HCT116 (cell line): ENCODE data around the gene CENPM. TPM values are rescaled to one million over a fixed set of nuclear protein-coding genes. Genes with fewer than 3 reads are reported as not detected.

Source experiments
- ATAC-seq: fragments of 200-7000 bp; cut with Tn5 transposase; 2 replicates; pipeline ENCODE4 v1.9.1; 2020; ENCODE audit warnings: mild to moderate bottlenecking, moderate library complexity
- BruUV-seq: library from RNA; stranded (reverse); fragments of 400-500 nt; replicated peaks from 2 replicates; lab custom pipeline; 2021; lab: Mats Ljungman, UMichigan
- CTCF ChIA-PET: fragments of 300-600 bp; sonication (Branson Sonifier 250); formaldehyde crosslinking; loops from one replicate; lab custom pipeline; 2021; ENCODE audit warnings: antibody characterized with exemption; lab: Charles Lee
- POLR2A ChIA-PET: fragments of 300-600, 350-600 bp; sonication (Branson Sonifier 250); formaldehyde crosslinking; loops from one replicate; lab custom pipeline; 2021; ENCODE audit warnings: antibody characterized with exemption; lab: Charles Lee
- RAD21 ChIA-PET, 2 experiments: fragments of 300-600 bp; sonication (Branson Sonifier 250); formaldehyde crosslinking; loops; one replicate each; lab custom pipeline; 2023; ENCODE audit warnings: low total read pairs in 2 of 2; ENCODE audit not compliant: uncharacterized antibody in 2 of 2, unreplicated experiment in 2 of 2, low non-redundant PET in 1 of 2; lab: Charles Lee
- DNase-seq: peaks from one replicate; pipeline ENCODE4 v3.0.0-alpha.2; 2010; ENCODE audit warnings: low read depth, low spot score
- H2AFZ ChIP-seq: fragments of 200-600 bp; shearing (Covaris generic), sonication (generic); 2 replicates; pipeline ENCODE4 v1.6.1; 2017; ENCODE audit warnings: low read depth, mixed run types, mixed read lengths, antibody characterized with exemption, low read length; ENCODE audit not compliant: poor library complexity, severe bottlenecking
- H3K27ac ChIP-seq: 2 replicates; pipeline ENCODE4 v1.5.1; 2012; ENCODE audit warnings: low read depth, low read length
- H3K27me3 ChIP-seq: fragments of 200-600 bp; sonication (generic); 2 replicates; pipeline ENCODE4 v1.6.1; 2016; ENCODE audit warnings: mixed run types, low read length, mixed read lengths; ENCODE audit not compliant: insufficient read depth
- H3K36me3 ChIP-seq, 2 experiments: fragments of 200-500 bp in 1 of 2; fragments of 200-600 bp in 1 of 2; sonication (Bioruptor generic) in 1 of 2; sonication (generic) in 1 of 2; 2 replicates each; pipeline versions ENCODE4 v1.5.1 to v1.6.1; 2014 to 2016; ENCODE audit warnings: low read length in 2 of 2, inconsistent platforms in 1 of 2, mixed read lengths in 1 of 2, mixed run types in 1 of 2; ENCODE audit not compliant: insufficient read depth in 2 of 2, control insufficient read depth in 1 of 2
- H3K4me1 ChIP-seq, 2 experiments: fragments of 200-600 bp in 1 of 2; sonication (generic) in 1 of 2; 2 replicates each; pipeline versions ENCODE4 v1.5.1 to v1.6.1; 2012 to 2017; ENCODE audit warnings: low read length in 2 of 2, inconsistent platforms in 1 of 2, mild to moderate bottlenecking in 1 of 2, mixed read lengths in 1 of 2, mixed run types in 1 of 2, moderate library complexity in 1 of 2; ENCODE audit not compliant: insufficient read depth in 2 of 2, control insufficient read depth in 1 of 2
- H3K4me2 ChIP-seq: fragments of 200-600 bp; sonication (generic); 2 replicates; pipeline ENCODE4 v1.6.1; 2017; ENCODE audit warnings: mixed run types, low read length, mixed read lengths
- H3K4me3 ChIP-seq, 2 experiments: fragments of 200-600 bp in 1 of 2; sonication (generic) in 1 of 2; replicated peaks in 1 of 2; 2 replicates each; pipeline ENCODE4 v1.5.1; 2011 to 2016; ENCODE audit warnings: low read length in 2 of 2, control low read depth in 1 of 2, low read depth in 1 of 2, mild to moderate bottlenecking in 1 of 2, mixed read lengths in 1 of 2, mixed run types in 1 of 2
- H3K79me2 ChIP-seq: fragments of 200-600 bp; sonication (generic); 2 replicates; pipeline ENCODE4 v1.6.1; 2017; ENCODE audit warnings: mild to moderate bottlenecking, mixed run types, low read length, moderate library complexity, mixed read lengths; ENCODE audit not compliant: insufficient read depth
- H3K9ac ChIP-seq: fragments of 200-600 bp; sonication (generic); 2 replicates; pipeline ENCODE4 v1.6.1; 2016; ENCODE audit warnings: low read length, mixed read lengths
- H3K9me2 ChIP-seq: fragments of 200-600 bp; sonication (generic), shearing (Covaris generic); 2 replicates; pipeline ENCODE4 v1.6.1; 2017; ENCODE audit warnings: mixed run types, mild to moderate bottlenecking, moderate library complexity; ENCODE audit not compliant: insufficient read depth
- H3K9me3 ChIP-seq, 2 experiments: fragments of 200-500 bp in 1 of 2; fragments of 200-600 bp in 1 of 2; sonication (Bioruptor generic) in 1 of 2; sonication (generic) in 1 of 2; 2 replicates each; pipeline ENCODE4 v1.6.1; 2014 to 2017; ENCODE audit warnings: low read length in 2 of 2, mixed read lengths in 2 of 2, inconsistent platforms in 1 of 2, low read depth in 1 of 2, mild to moderate bottlenecking in 1 of 2, mixed run types in 1 of 2, moderate library complexity in 1 of 2; ENCODE audit not compliant: control insufficient read depth in 1 of 2, insufficient read depth in 1 of 2
- H4K20me1 ChIP-seq: fragments of 200-600 bp; sonication (generic), shearing (Covaris generic); 2 replicates; pipeline ENCODE4 v1.6.1; 2017; ENCODE audit warnings: mixed run types, mild to moderate bottlenecking, moderate library complexity; ENCODE audit not compliant: insufficient read depth
- ATF3 ChIP-seq: IDR thresholded peaks from 2 replicates; pipeline ENCODE4 v1.6.1; 2012
- CEBPB ChIP-seq: IDR thresholded peaks from 2 replicates; pipeline ENCODE4 v1.6.1; 2012; ENCODE audit warnings: low read depth
- EGR1 ChIP-seq: IDR thresholded peaks from 2 replicates; pipeline ENCODE4 v1.6.1; 2012; ENCODE audit warnings: low read depth
- EZH2phosphoT487 ChIP-seq: fragments of 200-600 bp; IDR thresholded peaks from 2 replicates; pipeline ENCODE4 v1.6.1; 2018; ENCODE audit warnings: antibody characterized with exemption, borderline replicate concordance
- FOSL1 ChIP-seq: IDR thresholded peaks from 2 replicates; pipeline ENCODE4 v1.6.1; 2012; ENCODE audit warnings: low read depth
- POLR2A ChIP-seq: IDR thresholded peaks from 2 replicates; pipeline ENCODE4 v1.7.0; 2011; ENCODE audit warnings: borderline replicate concordance; ENCODE audit not compliant: insufficient read depth, insufficient read length; ENCODE audit errors: extremely low read depth
- POLR2AphosphoS5 ChIP-seq: IDR thresholded peaks from 2 replicates; pipeline ENCODE4 v1.6.1; 2011; ENCODE audit warnings: mild to moderate bottlenecking, low read depth, low read length, moderate library complexity
- SIN3A ChIP-seq: IDR thresholded peaks from 2 replicates; pipeline ENCODE4 v1.6.1; 2012; ENCODE audit warnings: low read depth
- SP1 ChIP-seq: IDR thresholded peaks from 2 replicates; pipeline ENCODE4 v1.6.1; 2012; ENCODE audit warnings: low read depth
- SRF ChIP-seq: IDR thresholded peaks from 2 replicates; pipeline ENCODE4 v1.6.1; 2012; ENCODE audit warnings: low read depth
- TCF7L2 ChIP-seq: IDR thresholded peaks from 2 replicates; pipeline ENCODE4 v1.7.0; 2011; ENCODE audit warnings: borderline replicate concordance, inconsistent platforms; ENCODE audit not compliant: insufficient read depth, insufficient read length; ENCODE audit errors: extremely low read depth
- YY1 ChIP-seq: IDR thresholded peaks from 2 replicates; pipeline ENCODE4 v1.6.1; 2011; ENCODE audit warnings: low read length, low read depth, moderate library complexity, mild to moderate bottlenecking; ENCODE audit not compliant: insufficient replicate concordance; ENCODE audit errors: extremely low read depth
- ZBTB33 ChIP-seq: IDR thresholded peaks from 2 replicates; pipeline ENCODE4 v1.6.1; 2011; ENCODE audit warnings: mild to moderate bottlenecking, low read length, moderate library complexity; ENCODE audit not compliant: insufficient replicate concordance; ENCODE audit errors: extremely low read depth
- ZFX ChIP-seq: fragments of 450-650 bp; IDR thresholded peaks from 2 replicates; pipeline ENCODE4 v1.6.1; 2017
- ZNF274 ChIP-seq: fragments of 200-500 bp; sonication (Bioruptor generic); IDR thresholded peaks from 2 replicates; pipeline ENCODE4 v1.6.1; 2014; ENCODE audit warnings: mild to moderate bottlenecking, low read depth, low read length, inconsistent platforms
- intact Hi-C: fragments of 100-400 bp; cut with micrococcal nuclease; formaldehyde crosslinking; loops from 2 replicates; pipeline ENCODE4 v1.10.0; 2022
- total RNA-seq: library from RNA; stranded (reverse); gene quantifications from one replicate; pipeline ENCODE4 v1.2.1, GENCODE V29; 2021; ENCODE audit not compliant: unreplicated experiment
- TF ChIP-seq, protein P1 (sequence below), 3 experiments: fragments of 200-600 bp in 1 of 3; sonication (generic) in 1 of 3; IDR thresholded peaks in 2 of 3; conservative IDR thresholded peaks in 1 of 3; 2 replicates each; pipeline ENCODE4 v1.5.1; 2012 to 2017; ENCODE audit warnings: low read depth in 2 of 3, low read length in 2 of 3, antibody characterized with exemption in 1 of 3, borderline replicate concordance in 1 of 3, control low read depth in 1 of 3, mild to moderate bottlenecking in 1 of 3, mixed read lengths in 1 of 3, mixed run types in 1 of 3, moderate library complexity in 1 of 3; ENCODE audit not compliant: insufficient read depth in 1 of 3
- TF ChIP-seq, protein P2 (sequence below): IDR thresholded peaks from 2 replicates; pipeline ENCODE4 v1.6.1; 2012; ENCODE audit warnings: low read depth
- TF ChIP-seq, protein P3 (sequence below): IDR thresholded peaks from 2 replicates; pipeline ENCODE4 v1.6.1; 2012

CENPM gene
- total RNA-seq, 1 experiment from 2014 or later: 44.7 TPM

DNA sequence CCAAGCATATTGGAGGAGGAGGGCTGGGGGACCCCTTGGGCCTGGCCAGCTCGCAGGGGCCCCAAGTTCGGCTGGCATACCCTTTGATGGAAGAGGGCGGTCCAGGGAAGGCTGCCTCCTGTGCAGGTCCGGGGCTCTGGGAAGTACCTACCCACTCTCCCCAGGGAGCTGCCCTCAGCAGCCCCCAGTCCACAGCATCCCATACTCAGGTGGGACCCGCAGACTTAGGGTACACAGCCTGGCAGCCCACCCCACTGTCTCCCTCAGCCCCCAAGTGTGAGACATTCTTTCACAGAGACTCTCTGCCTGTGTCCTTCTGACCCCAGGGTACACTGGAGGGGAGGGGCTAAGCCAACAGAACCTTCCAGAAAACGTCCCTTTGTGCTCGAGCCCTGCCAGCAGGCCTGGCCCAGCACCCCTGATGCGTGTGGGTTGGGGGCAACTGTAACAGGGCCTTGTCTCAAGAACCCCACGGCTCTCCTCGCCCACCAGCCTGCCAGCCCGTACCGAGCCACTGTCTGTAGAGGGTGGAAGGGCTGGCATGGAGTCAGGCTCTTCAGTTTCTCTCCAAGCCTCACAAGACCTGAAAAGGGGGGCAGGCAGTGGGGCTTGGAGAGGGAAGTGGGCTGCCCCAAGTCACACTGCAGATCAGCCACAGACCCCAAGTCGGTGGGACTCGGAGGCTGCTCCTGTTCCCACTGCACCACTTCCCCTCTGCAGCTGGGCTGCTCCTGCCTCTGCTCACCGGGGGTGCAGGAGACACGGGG lies 13.4 kb downstream of the CENPM start:
- Histone ChIP-seq H3K4me1 (no peaks in the 10 kb centered on the region), H3K9me2 (no peaks in the 10 kb centered on the region), H3K9me3 (no peaks in the 10 kb centered on the region), H3K9ac (no peak overlapping the region), H3K4me3 (no peak overlapping the region), H3K27me3 (no peaks in the 10 kb centered on the region), H3K79me2 (peaks cover 2% of the 10 kb centered on the region; the same call in 1 of the 2 replicates), H2AFZ (no peak overlapping the region), H4K20me1 (no peaks in the 10 kb centered on the region), H3K4me2 (no peak overlapping the region), H3K27ac (no peak overlapping the region), H3K36me3 (peaks cover 0 to 17% of the 10 kb centered on the region in 2 experiments; a peak in 2 of 4 replicates)
- no TSS peak for BruUV-seq
- intact Hi-C loops: no loop called here
- POLR2A ChIA-PET: no interaction called here
- CTCF ChIA-PET: no interaction called here
- no peak for TF ChIP-seq POLR2A
- TF ChIP-seq, protein P1, sequence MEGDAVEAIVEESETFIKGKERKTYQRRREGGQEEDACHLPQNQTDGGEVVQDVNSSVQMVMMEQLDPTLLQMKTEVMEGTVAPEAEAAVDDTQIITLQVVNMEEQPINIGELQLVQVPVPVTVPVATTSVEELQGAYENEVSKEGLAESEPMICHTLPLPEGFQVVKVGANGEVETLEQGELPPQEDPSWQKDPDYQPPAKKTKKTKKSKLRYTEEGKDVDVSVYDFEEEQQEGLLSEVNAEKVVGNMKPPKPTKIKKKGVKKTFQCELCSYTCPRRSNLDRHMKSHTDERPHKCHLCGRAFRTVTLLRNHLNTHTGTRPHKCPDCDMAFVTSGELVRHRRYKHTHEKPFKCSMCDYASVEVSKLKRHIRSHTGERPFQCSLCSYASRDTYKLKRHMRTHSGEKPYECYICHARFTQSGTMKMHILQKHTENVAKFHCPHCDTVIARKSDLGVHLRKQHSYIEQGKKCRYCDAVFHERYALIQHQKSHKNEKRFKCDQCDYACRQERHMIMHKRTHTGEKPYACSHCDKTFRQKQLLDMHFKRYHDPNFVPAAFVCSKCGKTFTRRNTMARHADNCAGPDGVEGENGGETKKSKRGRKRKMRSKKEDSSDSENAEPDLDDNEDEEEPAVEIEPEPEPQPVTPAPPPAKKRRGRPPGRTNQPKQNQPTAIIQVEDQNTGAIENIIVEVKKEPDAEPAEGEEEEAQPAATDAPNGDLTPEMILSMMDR (IDR thresholded peaks at IDR 0.05 in 2 of 3, conservative IDR thresholded peaks at IDR 0.05 in 1 of 3; ENCODE audit: borderline replicate concordance in 1 of 3, insufficient read depth in 1 of 3, low read depth in 2 of 3, low read length in 2 of 3): no peak
- TF ChIP-seq ZFX: no peak
- TF ChIP-seq EZH2phosphoT487: no peak
- no peak for TF ChIP-seq POLR2AphosphoS5
- TF ChIP-seq, protein P2, sequence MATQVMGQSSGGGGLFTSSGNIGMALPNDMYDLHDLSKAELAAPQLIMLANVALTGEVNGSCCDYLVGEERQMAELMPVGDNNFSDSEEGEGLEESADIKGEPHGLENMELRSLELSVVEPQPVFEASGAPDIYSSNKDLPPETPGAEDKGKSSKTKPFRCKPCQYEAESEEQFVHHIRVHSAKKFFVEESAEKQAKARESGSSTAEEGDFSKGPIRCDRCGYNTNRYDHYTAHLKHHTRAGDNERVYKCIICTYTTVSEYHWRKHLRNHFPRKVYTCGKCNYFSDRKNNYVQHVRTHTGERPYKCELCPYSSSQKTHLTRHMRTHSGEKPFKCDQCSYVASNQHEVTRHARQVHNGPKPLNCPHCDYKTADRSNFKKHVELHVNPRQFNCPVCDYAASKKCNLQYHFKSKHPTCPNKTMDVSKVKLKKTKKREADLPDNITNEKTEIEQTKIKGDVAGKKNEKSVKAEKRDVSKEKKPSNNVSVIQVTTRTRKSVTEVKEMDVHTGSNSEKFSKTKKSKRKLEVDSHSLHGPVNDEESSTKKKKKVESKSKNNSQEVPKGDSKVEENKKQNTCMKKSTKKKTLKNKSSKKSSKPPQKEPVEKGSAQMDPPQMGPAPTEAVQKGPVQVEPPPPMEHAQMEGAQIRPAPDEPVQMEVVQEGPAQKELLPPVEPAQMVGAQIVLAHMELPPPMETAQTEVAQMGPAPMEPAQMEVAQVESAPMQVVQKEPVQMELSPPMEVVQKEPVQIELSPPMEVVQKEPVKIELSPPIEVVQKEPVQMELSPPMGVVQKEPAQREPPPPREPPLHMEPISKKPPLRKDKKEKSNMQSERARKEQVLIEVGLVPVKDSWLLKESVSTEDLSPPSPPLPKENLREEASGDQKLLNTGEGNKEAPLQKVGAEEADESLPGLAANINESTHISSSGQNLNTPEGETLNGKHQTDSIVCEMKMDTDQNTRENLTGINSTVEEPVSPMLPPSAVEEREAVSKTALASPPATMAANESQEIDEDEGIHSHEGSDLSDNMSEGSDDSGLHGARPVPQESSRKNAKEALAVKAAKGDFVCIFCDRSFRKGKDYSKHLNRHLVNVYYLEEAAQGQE: no peak
- TF ChIP-seq EGR1: no peak
- TF ChIP-seq CEBPB: no peak
- no peak for TF ChIP-seq TCF7L2
- TF ChIP-seq ZBTB33: no peak
- TF ChIP-seq YY1: no peak
- no peak for TF ChIP-seq SRF
- no peak for TF ChIP-seq SIN3A
- TF ChIP-seq SP1: no peak
- TF ChIP-seq ZNF274: no peak
- no peak for TF ChIP-seq ATF3
- TF ChIP-seq, protein P3, sequence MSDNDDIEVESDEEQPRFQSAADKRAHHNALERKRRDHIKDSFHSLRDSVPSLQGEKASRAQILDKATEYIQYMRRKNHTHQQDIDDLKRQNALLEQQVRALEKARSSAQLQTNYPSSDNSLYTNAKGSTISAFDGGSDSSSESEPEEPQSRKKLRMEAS: no peak
- no peak for TF ChIP-seq FOSL1
- RAD21 ChIA-PET: no interaction called here
- 0 out of 2 replicates have a peak, but pooled peaks have one; percentile 5 for ATAC-seq
- no peak for DNase-seq
